ENCODE results near the gene THSD4. TPM values are rescaled to one million over a fixed set of nuclear protein-coding genes. Genes with fewer than 3 reads are reported as not detected.

The THSD4 gene
- polyA plus RNA-seq, 1 donor (not counting 4 experiments of a cell fraction or from before 2014, with no cell fraction given), result 24.5 TPM

DNA sequence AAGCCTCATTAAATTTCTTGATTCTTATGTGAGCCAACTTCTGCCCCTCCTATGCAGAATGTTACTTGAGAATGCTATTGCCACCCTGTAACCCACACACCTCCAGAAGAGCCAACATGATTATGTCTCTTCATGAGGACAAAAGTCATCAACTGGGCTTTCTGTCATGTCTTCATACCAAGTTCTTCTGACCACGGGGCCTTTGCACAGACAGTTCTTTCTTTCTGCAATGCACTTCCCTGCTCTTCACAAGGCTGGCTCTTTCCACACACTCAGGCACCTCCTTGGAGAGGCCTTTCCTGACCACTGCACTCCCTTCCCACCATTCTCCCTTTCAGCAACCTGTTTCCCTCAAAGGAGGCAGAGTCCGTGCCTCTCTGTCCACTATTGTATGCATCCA is 587.2 kb downstream of the THSD4 start:
- Histone ChIP-seq H3K79me2 (ENCODE audit: control insufficient read depth, insufficient read depth, low read length) (no peaks in the 10 kb centered on the region), H3K36me3 (ENCODE audit: control insufficient read depth in 2 of 2, extremely low read depth in 1 of 2, insufficient read depth in 2 of 2, low read length in 2 of 2) (no peaks in the 10 kb centered on the region), H4K20me1 (ENCODE audit: control insufficient read depth, extremely low read depth, insufficient read depth, low read length) (no peaks in the 10 kb centered on the region), H2AFZ (ENCODE audit: control insufficient read depth, low read length) (no peak overlapping the region), H3K27ac (ENCODE audit: control insufficient read depth, insufficient read depth, low read length) (no peak overlapping the region), H3K9me3 (ENCODE audit: control insufficient read depth, low read depth, low read length) (no peaks in the 10 kb centered on the region), H3K27me3 (ENCODE audit: control insufficient read depth, extremely low read depth, insufficient read depth, low read length) (no peaks in the 10 kb centered on the region), H3K4me3 (ENCODE audit: control insufficient read depth in 2 of 3, extremely low read depth in 1 of 3, insufficient read depth in 2 of 3, low read depth in 1 of 3, low read length in 3 of 3) (no peak overlapping the region), H3K4me2 (ENCODE audit: control insufficient read depth, extremely low read depth, insufficient read depth, low read depth, low read length) (no peak overlapping the region), H3K4me1 (ENCODE audit: control insufficient read depth, extremely low read depth, insufficient read depth, low read length) (peaks cover 8% of the 10 kb centered on the region), H3K9me1 (ENCODE audit: control insufficient read depth, extremely low read depth, insufficient read depth, low read length) (no peaks in the 10 kb centered on the region), H3K9ac (ENCODE audit: control insufficient read depth, extremely low read depth, insufficient read depth, low read length) (no peak overlapping the region)
- DNase-seq (ENCODE audit: low read depth, low spot score) (no peak), FAIRE-seq (no peak)
- TF ChIP-seq EZH2 (IDR thresholded peaks at IDR 0.05; ENCODE audit: low read length), result no peak
- TF ChIP-seq, protein P1, sequence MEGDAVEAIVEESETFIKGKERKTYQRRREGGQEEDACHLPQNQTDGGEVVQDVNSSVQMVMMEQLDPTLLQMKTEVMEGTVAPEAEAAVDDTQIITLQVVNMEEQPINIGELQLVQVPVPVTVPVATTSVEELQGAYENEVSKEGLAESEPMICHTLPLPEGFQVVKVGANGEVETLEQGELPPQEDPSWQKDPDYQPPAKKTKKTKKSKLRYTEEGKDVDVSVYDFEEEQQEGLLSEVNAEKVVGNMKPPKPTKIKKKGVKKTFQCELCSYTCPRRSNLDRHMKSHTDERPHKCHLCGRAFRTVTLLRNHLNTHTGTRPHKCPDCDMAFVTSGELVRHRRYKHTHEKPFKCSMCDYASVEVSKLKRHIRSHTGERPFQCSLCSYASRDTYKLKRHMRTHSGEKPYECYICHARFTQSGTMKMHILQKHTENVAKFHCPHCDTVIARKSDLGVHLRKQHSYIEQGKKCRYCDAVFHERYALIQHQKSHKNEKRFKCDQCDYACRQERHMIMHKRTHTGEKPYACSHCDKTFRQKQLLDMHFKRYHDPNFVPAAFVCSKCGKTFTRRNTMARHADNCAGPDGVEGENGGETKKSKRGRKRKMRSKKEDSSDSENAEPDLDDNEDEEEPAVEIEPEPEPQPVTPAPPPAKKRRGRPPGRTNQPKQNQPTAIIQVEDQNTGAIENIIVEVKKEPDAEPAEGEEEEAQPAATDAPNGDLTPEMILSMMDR (optimal IDR thresholded peaks at IDR 0.05 in 1 of 3, IDR thresholded peaks at IDR 0.05 in 1 of 3, conservative IDR thresholded peaks at IDR 0.05 in 1 of 3; ENCODE audit: extremely low read depth in 1 of 3, insufficient read depth in 2 of 3, low read length in 3 of 3), result no peak
- dilution Hi-C loops (cut with MboI; ENCODE audit: extremely low pct_ligation_motif_present, low sequenced_read_pairs), result no loop called here

DNA sequence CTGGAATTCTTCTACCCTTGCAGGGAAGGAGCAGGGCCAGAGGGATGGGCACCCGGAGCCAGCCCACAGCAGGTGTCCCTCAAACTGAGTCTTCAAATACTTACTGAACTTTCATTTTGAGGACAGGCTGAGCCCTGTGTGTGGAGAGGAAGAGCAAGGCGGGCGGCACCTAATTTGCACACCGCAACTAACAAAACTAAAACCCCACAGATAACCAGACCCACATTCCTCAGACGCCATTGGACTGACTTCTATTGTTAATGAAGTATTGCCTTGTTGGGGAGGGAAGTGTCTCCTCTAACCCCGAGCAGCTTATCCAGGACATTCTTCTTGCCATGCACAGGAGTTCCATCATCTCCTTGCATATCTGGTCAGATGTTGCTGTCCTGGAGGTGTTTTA is 589.9 kb downstream of the THSD4 start:
- no peaks in the 10 kb centered on the region for H3K9me3 ChIP-seq (ENCODE audit: control insufficient read depth, low read depth, low read length)
- dilution Hi-C loops (cut with MboI; ENCODE audit: extremely low pct_ligation_motif_present, low sequenced_read_pairs), result no loop called here
- H3K9ac ChIP-seq (ENCODE audit: control insufficient read depth, extremely low read depth, insufficient read depth, low read length), result no peak overlapping the region
- no peaks in the 10 kb centered on the region for H3K9me1 ChIP-seq (ENCODE audit: control insufficient read depth, extremely low read depth, insufficient read depth, low read length)
- no peak overlapping the region for H2AFZ ChIP-seq (ENCODE audit: control insufficient read depth, low read length)
- TF ChIP-seq, protein P1 (optimal IDR thresholded peaks at IDR 0.05 in 1 of 3, IDR thresholded peaks at IDR 0.05 in 1 of 3, conservative IDR thresholded peaks at IDR 0.05 in 1 of 3; ENCODE audit: extremely low read depth in 1 of 3, insufficient read depth in 2 of 3, low read length in 3 of 3), result no peak
- no peak for TF ChIP-seq EZH2 (IDR thresholded peaks at IDR 0.05; ENCODE audit: low read length)
- DNase-seq (ENCODE audit: low read depth, low spot score) (no peak), FAIRE-seq (peak; percentile 29)
- no peaks in the 10 kb centered on the region for H3K36me3 ChIP-seq (ENCODE audit: control insufficient read depth in 2 of 2, extremely low read depth in 1 of 2, insufficient read depth in 2 of 2, low read length in 2 of 2)
- no peak overlapping the region for H3K4me3 ChIP-seq (ENCODE audit: control insufficient read depth in 2 of 3, extremely low read depth in 1 of 3, insufficient read depth in 2 of 3, low read depth in 1 of 3, low read length in 3 of 3)
- peaks cover 8% of the 10 kb centered on the region for H3K4me1 ChIP-seq (ENCODE audit: control insufficient read depth, extremely low read depth, insufficient read depth, low read length)
- H3K27me3 ChIP-seq (ENCODE audit: control insufficient read depth, extremely low read depth, insufficient read depth, low read length), result no peaks in the 10 kb centered on the region
- no peaks in the 10 kb centered on the region for H4K20me1 ChIP-seq (ENCODE audit: control insufficient read depth, extremely low read depth, insufficient read depth, low read length)
- no peak overlapping the region for H3K27ac ChIP-seq (ENCODE audit: control insufficient read depth, insufficient read depth, low read length)
- no peaks in the 10 kb centered on the region for H3K79me2 ChIP-seq (ENCODE audit: control insufficient read depth, insufficient read depth, low read length)
- H3K4me2 ChIP-seq (ENCODE audit: control insufficient read depth, extremely low read depth, insufficient read depth, low read depth, low read length), result peak overlapping the region; percentile 36
